GM18511 (cell line): Measurements from ENCODE around the gene PTPRS.

Source experiments
- ATAC-seq: cut with Tn5 transposase; IDR thresholded peaks from one replicate; pipeline ENCODE4 v1.9.1; 2021; ENCODE audit warnings: mild to moderate bottlenecking, moderate library complexity; ENCODE audit not compliant: unreplicated experiment

Gene PTPRS

GRCh38 chr19:5309438-5310204, 31.0 kb downstream of the PTPRS start:
- no peak for ATAC-seq

GRCh38 chr19:5308451-5309437, 31.9 kb downstream of the PTPRS start:
- no peak for ATAC-seq

- no peak for ATAC-seq
Measured at GRCh38 chr19:5307655-5308054, 33.0 kb downstream of the PTPRS start.

GRCh38 chr19:5305163-5305562, 35.4 kb downstream of the PTPRS start:
- ATAC-seq = no peak

GRCh38 chr19:5304486-5304885, 36.1 kb downstream of the PTPRS start:
- ATAC-seq = no peak

GRCh38 chr19:5303208-5303607, 37.4 kb downstream of the PTPRS start:
- ATAC-seq = no peak

GRCh38 chr19:5302396-5302795, 38.2 kb downstream of the PTPRS start:
- ATAC-seq = no peak

- no peak for ATAC-seq
Measured at GRCh38 chr19:5299137-5299536, 41.5 kb downstream of the PTPRS start.

- ATAC-seq = no peak
Measured at GRCh38 chr19:5298471-5298901, 42.1 kb downstream of the PTPRS start.

GRCh38 chr19:5297272-5297669, 43.3 kb downstream of the PTPRS start:
- no peak for ATAC-seq

- no peak for ATAC-seq
Measured at GRCh38 chr19:5296457-5297271, 43.9 kb downstream of the PTPRS start.

- no peak for ATAC-seq
Measured at GRCh38 chr19:5296021-5296420, 44.6 kb downstream of the PTPRS start.

- no peak for ATAC-seq
Measured at GRCh38 chr19:5294403-5295160, 46.0 kb downstream of the PTPRS start.

GRCh38 chr19:5293612-5294378, 46.8 kb downstream of the PTPRS start:
- no peak for ATAC-seq

- ATAC-seq = peak; percentile 52
Measured at GRCh38 chr19:5292822-5293611, 47.6 kb downstream of the PTPRS start.

- no peak for ATAC-seq
Measured at GRCh38 chr19:5292453-5292821, 48.2 kb downstream of the PTPRS start.

- ATAC-seq = no peak
Measured at GRCh38 chr19:5291588-5292193, 48.9 kb downstream of the PTPRS start.
